Chondrocyte (in vitro differentiated cells): Measurements from ENCODE around the gene FGA. TPM values are rescaled to one million over a fixed set of nuclear protein-coding genes. Genes with fewer than 3 reads are reported as not detected.

Experiments used
- DNase-seq: peaks from one replicate; pipeline ENCODE4 v3.0.0; 2021; ENCODE audit warnings: mixed read lengths, low spot score
- H3K27ac Mint-ChIP-seq: one replicate; pipeline ENCODE4 v1.8.0; 2021; ENCODE audit warnings: mild to moderate bottlenecking, moderate library complexity, mixed read lengths; ENCODE audit not compliant: unreplicated experiment
- H3K27me3 Mint-ChIP-seq: 2 replicates; pipeline ENCODE4 v1.8.0; 2021; ENCODE audit warnings: low read depth, mixed read lengths
- H3K36me3 Mint-ChIP-seq: 2 replicates; pipeline ENCODE4 v1.8.0; 2021; ENCODE audit warnings: low read depth, mixed read lengths
- H3K4me1 Mint-ChIP-seq: 2 replicates; pipeline ENCODE4 v1.8.0; 2021; ENCODE audit warnings: low read depth, mild to moderate bottlenecking, mixed read lengths
- H3K4me3 Mint-ChIP-seq: one replicate; pipeline ENCODE4 v1.8.0; 2021; ENCODE audit warnings: mild to moderate bottlenecking, moderate library complexity, mixed read lengths; ENCODE audit not compliant: unreplicated experiment
- H3K9me3 Mint-ChIP-seq: 2 replicates; pipeline ENCODE4 v1.8.0; 2021; ENCODE audit warnings: low read depth, mixed read lengths
- CTCF ChIP-seq: fragments of 200-600 bp; sonication (generic); IDR thresholded peaks from 2 replicates; pipeline ENCODE4 v1.5.0; 2021; ENCODE audit warnings: antibody characterized with exemption, mild to moderate bottlenecking, moderate library complexity
- total RNA-seq: library from RNA; stranded (reverse); gene quantifications from 3 replicates; pipeline ENCODE4 v1.2.1, GENCODE V29; 2021

Gene FGA
- total RNA-seq, 1 donor from 2014 or later = not detected

- Mint-ChIP-seq H3K4me3 (no peak overlapping the region), H3K4me1 (peaks cover 2% of the 10 kb centered on the region), H3K27ac (no peak overlapping the region), H3K27me3 (peaks cover 29% of the 10 kb centered on the region), H3K9me3 (no peaks in the 10 kb centered on the region), H3K36me3 (no peaks in the 10 kb centered on the region)
- peak; percentile 87 for TF ChIP-seq CTCF
- DNase-seq = no peak
These were observed 28.3 kb upstream of the FGA start for GRCh38 chr4:154618708-154619315.

GRCh38 chr4:154617820-154618317, 27.3 kb upstream of the FGA start:
- no peak overlapping the region for H3K4me3 Mint-ChIP-seq
- no peak for DNase-seq
- no peak overlapping the region for H3K27ac Mint-ChIP-seq

GRCh38 chr4:154616731-154617130, 26.2 kb upstream of the FGA start:
- H3K36me3 Mint-ChIP-seq = no peaks in the 10 kb centered on the region
- peaks cover 34% of the 10 kb centered on the region for H3K27me3 Mint-ChIP-seq
- no peak overlapping the region for H3K27ac Mint-ChIP-seq
- DNase-seq = no peak
- no peak overlapping the region for H3K4me3 Mint-ChIP-seq
- TF ChIP-seq CTCF = no peak
- no peaks in the 10 kb centered on the region for H3K9me3 Mint-ChIP-seq
- peaks cover 2% of the 10 kb centered on the region for H3K4me1 Mint-ChIP-seq

More at GRCh38 chr4:154617820-154618317, 27.3 kb upstream of the FGA start:
- Mint-ChIP-seq H3K27me3 (peaks cover 30% of the 10 kb centered on the region), H3K9me3 (no peaks in the 10 kb centered on the region), H3K4me1 (peaks cover 2% of the 10 kb centered on the region), H3K36me3 (no peaks in the 10 kb centered on the region)
- no peak for TF ChIP-seq CTCF

GRCh38 chr4:154616287-154616686, 25.7 kb upstream of the FGA start:
- no peaks in the 10 kb centered on the region for H3K36me3 Mint-ChIP-seq
- TF ChIP-seq CTCF = no peak
- H3K27ac Mint-ChIP-seq = no peak overlapping the region
- peaks cover 30% of the 10 kb centered on the region for H3K27me3 Mint-ChIP-seq
- H3K4me1 Mint-ChIP-seq = peaks cover 2% of the 10 kb centered on the region
- no peaks in the 10 kb centered on the region for H3K9me3 Mint-ChIP-seq
- no peak overlapping the region for H3K4me3 Mint-ChIP-seq
- no peak for DNase-seq

- Mint-ChIP-seq H3K4me1 (peaks cover 2% of the 10 kb centered on the region), H3K36me3 (no peaks in the 10 kb centered on the region), H3K4me3 (no peak overlapping the region), H3K27ac (no peak overlapping the region), H3K9me3 (no peaks in the 10 kb centered on the region), H3K27me3 (peaks cover 31% of the 10 kb centered on the region)
- no peak for DNase-seq
- TF ChIP-seq CTCF = no peak
These were observed 24.7 kb upstream of the FGA start for GRCh38 chr4:154615211-154615610.
